NB4 (cell line): Measurements from ENCODE around the gene OPN1MW.
"Not testable (repeated sequence)": the region's sequence is repeated elsewhere in the genome, so short reads cannot be mapped to it uniquely, and the experiment has no call there.

Experiments used
- DNase-seq: peaks from one replicate; pipeline ENCODE4 v3.0.0; 2010; ENCODE audit warnings: low read depth
- H3K4me3 ChIP-seq: one replicate; pipeline ENCODE4 v1.5.1; 2011; ENCODE audit warnings: mild to moderate bottlenecking, low read depth, low read length, moderate library complexity
- CTCF ChIP-seq: IDR thresholded peaks from one replicate; pipeline ENCODE4 v1.5.1; 2012; ENCODE audit warnings: low read depth, low read length
- MYC ChIP-seq: IDR thresholded peaks from 2 replicates; pipeline ENCODE4 v1.6.1; 2011; ENCODE audit warnings: low read depth, low read length
- POLR2A ChIP-seq: IDR thresholded peaks from 2 replicates; pipeline ENCODE4 v1.6.1; 2011; ENCODE audit warnings: mild to moderate bottlenecking; ENCODE audit not compliant: insufficient read length; ENCODE audit errors: extremely low read depth
- TF ChIP-seq, protein P1 (sequence below): IDR thresholded peaks from 2 replicates; pipeline ENCODE4 v1.6.1; 2011; ENCODE audit warnings: low read depth, low read length

Gene OPN1MW

GRCh38 chrX:154182296-154182695, at the start of gene OPN1MW:
OPN1MW (plus strand) TSS chrX:154182596; CDS start chrX:154182678, 82 bp downstream.
- not testable (repeated sequence) for H3K4me3 ChIP-seq, DNase-seq

- DNase-seq, result no peak
- TF ChIP-seq, protein P1, sequence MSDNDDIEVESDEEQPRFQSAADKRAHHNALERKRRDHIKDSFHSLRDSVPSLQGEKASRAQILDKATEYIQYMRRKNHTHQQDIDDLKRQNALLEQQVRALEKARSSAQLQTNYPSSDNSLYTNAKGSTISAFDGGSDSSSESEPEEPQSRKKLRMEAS, result no peak
- no peak for TF ChIP-seq MYC
- TF ChIP-seq CTCF, result no peak
- no peak for TF ChIP-seq POLR2A
- H3K4me3 ChIP-seq, result no peak overlapping the region
Measured at GRCh38 chrX:154135458-154136229, 46.8 kb upstream of the OPN1MW start.

DNA sequence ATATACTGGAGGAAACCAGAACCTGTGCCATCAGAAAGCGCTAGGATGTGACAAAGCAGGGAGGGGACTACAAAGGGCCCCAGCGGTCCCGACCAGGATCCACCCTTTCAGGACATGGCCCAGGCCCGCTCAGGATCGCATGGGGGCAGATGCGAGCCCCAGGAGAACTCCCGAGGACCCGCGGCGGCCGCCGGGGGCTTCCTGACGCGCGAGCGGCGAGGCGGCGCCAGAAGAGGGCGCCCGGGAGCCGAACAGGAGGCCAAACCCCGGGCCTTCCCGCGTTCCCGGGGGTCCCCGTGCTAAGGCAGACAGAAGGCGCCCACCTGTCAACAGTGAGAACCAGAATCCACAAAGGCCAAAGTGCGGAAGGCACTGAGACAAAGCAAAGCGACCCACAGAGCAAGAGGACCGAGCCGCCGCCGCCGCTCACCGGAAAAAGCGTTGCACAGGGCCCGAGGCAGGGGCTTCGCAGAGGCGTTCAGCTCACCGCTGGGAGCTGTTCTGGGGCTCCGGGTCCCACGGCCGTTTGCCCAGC, 45.7 kb upstream of the OPN1MW start:
- peak; percentile 77 for DNase-seq

GRCh38 chrX:154138857-154139256, 43.5 kb upstream of the OPN1MW start:
- H3K4me3 ChIP-seq, result no peak overlapping the region
- no peak for DNase-seq
- TF ChIP-seq, protein P1, result no peak
- TF ChIP-seq CTCF (no peak), MYC (no peak)

More for the DNA sequence above, 45.7 kb upstream of the OPN1MW start:
- TF ChIP-seq MYC, result no peak; the same call in 1 of the 2 replicates
- TF ChIP-seq CTCF, result peak; percentile 51
- TF ChIP-seq, protein P1, result peak; percentile 9; the same call in 1 of the 2 replicates
- no peak for TF ChIP-seq POLR2A
- no peak overlapping the region for H3K4me3 ChIP-seq

DNA sequence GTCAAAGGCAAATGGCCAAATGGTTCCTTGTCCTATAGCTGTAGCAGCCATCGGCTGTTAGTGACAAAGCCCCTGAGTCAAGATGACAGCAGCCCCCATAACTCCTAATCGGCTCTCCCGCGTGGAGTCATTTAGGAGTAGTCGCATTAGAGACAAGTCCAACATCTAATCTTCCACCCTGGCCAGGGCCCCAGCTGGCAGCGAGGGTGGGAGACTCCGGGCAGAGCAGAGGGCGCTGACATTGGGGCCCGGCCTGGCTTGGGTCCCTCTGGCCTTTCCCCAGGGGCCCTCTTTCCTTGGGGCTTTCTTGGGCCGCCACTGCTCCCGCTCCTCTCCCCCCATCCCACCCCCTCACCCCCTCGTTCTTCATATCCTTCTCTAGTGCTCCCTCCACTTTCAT, 42.2 kb upstream of the OPN1MW start:
- no peak for TF ChIP-seq CTCF
- TF ChIP-seq MYC, result no peak
- TF ChIP-seq POLR2A, result no peak
- TF ChIP-seq, protein P1, result no peak
- no peak for DNase-seq
- no peak overlapping the region for H3K4me3 ChIP-seq

GRCh38 chrX:154140742-154141141, 41.7 kb upstream of the OPN1MW start:
- no peak overlapping the region for H3K4me3 ChIP-seq
- TF ChIP-seq CTCF (no peak), MYC (no peak), POLR2A (no peak)
- TF ChIP-seq, protein P1, result no peak
- DNase-seq, result no peak
